ENCODE data around the gene CHEK1. TPM values are rescaled to one million over a fixed set of nuclear protein-coding genes. Genes with fewer than 3 reads are reported as not detected.

The CHEK1 gene
- total and polyA plus RNA-seq, 2 of the 4 experiments (the other 2 are of a cell fraction), result 16.0 to 22.6 TPM

DNA sequence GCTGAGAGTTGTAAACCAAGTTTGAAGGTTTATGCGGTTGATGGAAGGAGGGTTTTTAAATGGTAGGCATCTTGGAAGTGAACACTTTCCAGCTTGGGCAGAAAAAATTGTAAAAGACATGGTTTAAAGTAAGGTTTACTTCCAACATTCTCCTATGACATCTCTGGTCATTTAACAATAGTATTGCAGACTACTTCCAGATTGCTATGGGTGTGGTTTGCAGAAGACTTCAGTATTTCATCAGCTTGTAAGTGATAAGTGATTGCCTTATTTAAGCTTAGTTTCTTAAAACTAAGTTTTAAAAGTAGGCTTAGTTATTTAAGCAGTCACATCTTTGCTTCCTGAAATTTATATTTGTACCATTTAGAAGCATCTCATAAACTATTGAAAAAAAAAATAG is 39.5 kb upstream of the CHEK1 start:
- dilution Hi-C loops (cut with HindIII; ENCODE audit: low sequenced_read_pairs, unreplicated experiment), result no loop called here

More for the DNA sequence above, 39.5 kb upstream of the CHEK1 start:
- WGBS, 2 experiments (ENCODE audit: extremely low coverage in 2 of 2, insufficient read length in 1 of 2), result 100% methylated on average over 1 of the region's 1 CpG; no CpG with 5 or more reads in 1 of the 2 experiments
- H3K36me3 ChIP-seq (ENCODE audit: control insufficient read depth, insufficient read depth, low read length), result peaks cover 14% of the 10 kb centered on the region
- H4K20me1 ChIP-seq (ENCODE audit: insufficient read depth, low read length), result no peaks in the 10 kb centered on the region
- H3K9me3 ChIP-seq (ENCODE audit: control insufficient read depth, insufficient read depth, low read length), result no peaks in the 10 kb centered on the region
- no peak overlapping the region for H3K4me3 ChIP-seq (ENCODE audit: insufficient read depth, low read depth, low read length)
- no peak overlapping the region for H4K8ac ChIP-seq (ENCODE audit: low read depth in 2 of 2, low read length in 2 of 2)
- H2AK5ac ChIP-seq (ENCODE audit: low read depth, low read length), result no peak overlapping the region
- no peak overlapping the region for H2AFZ ChIP-seq (replicated peaks; ENCODE audit: low read length, poor library complexity)
- no peaks in the 10 kb centered on the region for H3K79me1 ChIP-seq (ENCODE audit: low read depth in 1 of 2, low read length in 2 of 2)
- H3K18ac ChIP-seq (ENCODE audit: low read depth, low read length), result no peak overlapping the region
- no peak overlapping the region for H3K23ac ChIP-seq (ENCODE audit: low read depth, low read length)
- no peak overlapping the region for H2AK9ac ChIP-seq (replicated peaks; ENCODE audit: low read depth, low read length, poor library complexity)
- no peak overlapping the region for H3K4me2 ChIP-seq (ENCODE audit: low read depth, low read length)
- H3K9me1 ChIP-seq (ENCODE audit: insufficient read depth, low read length), result peaks cover 3% of the 10 kb centered on the region; the same call in 1 of the 2 replicates
- no TSS peak for BruUV-seq (replicated peaks)
- no peak overlapping the region for H2BK20ac ChIP-seq (ENCODE audit: low read depth, low read length)
- DNase-seq (no peak), ATAC-seq (ENCODE audit: low read depth) (no peak)
- intact Hi-C loops (cut with micrococcal nuclease), result no loop called here
- H2BK15ac ChIP-seq (ENCODE audit: low read depth, low read length), result no peak overlapping the region
- in situ Hi-C loops (cut with MboI; ENCODE audit: low sequenced_read_pairs), result loop anchor here (25.0 kb wide), 1 partner anchor 948 kb away; no protein-coding TSS in a partner anchor
- H3K27me3 ChIP-seq (ENCODE audit: control insufficient read depth, insufficient read depth, low read length), result no peaks in the 10 kb centered on the region
- CTCF ChIA-PET, result no interaction called here
- H4K91ac ChIP-seq (ENCODE audit: insufficient read depth, low read depth, low read length), result no peak overlapping the region
- no peak overlapping the region for H4K5ac ChIP-seq (ENCODE audit: low read depth, low read length)
- no peak overlapping the region for H3K14ac ChIP-seq (replicated peaks; ENCODE audit: low read depth, low read length)
- H3K4ac ChIP-seq (ENCODE audit: low read depth, low read length), result no peak overlapping the region
- TF ChIP-seq, protein P1, sequence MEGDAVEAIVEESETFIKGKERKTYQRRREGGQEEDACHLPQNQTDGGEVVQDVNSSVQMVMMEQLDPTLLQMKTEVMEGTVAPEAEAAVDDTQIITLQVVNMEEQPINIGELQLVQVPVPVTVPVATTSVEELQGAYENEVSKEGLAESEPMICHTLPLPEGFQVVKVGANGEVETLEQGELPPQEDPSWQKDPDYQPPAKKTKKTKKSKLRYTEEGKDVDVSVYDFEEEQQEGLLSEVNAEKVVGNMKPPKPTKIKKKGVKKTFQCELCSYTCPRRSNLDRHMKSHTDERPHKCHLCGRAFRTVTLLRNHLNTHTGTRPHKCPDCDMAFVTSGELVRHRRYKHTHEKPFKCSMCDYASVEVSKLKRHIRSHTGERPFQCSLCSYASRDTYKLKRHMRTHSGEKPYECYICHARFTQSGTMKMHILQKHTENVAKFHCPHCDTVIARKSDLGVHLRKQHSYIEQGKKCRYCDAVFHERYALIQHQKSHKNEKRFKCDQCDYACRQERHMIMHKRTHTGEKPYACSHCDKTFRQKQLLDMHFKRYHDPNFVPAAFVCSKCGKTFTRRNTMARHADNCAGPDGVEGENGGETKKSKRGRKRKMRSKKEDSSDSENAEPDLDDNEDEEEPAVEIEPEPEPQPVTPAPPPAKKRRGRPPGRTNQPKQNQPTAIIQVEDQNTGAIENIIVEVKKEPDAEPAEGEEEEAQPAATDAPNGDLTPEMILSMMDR (conservative IDR thresholded peaks at IDR 0.05; ENCODE audit: low read depth, low read length), result no peak
- TF ChIP-seq MAFK (IDR thresholded peaks at IDR 0.05; ENCODE audit: low read depth, low read length) (no peak), POLR2A (IDR thresholded peaks at IDR 0.05; ENCODE audit: low read depth, low read length) (no peak), CEBPB (IDR thresholded peaks at IDR 0.05; ENCODE audit: low read depth, low read length) (no peak), RCOR1 (IDR thresholded peaks at IDR 0.05; ENCODE audit: insufficient replicate concordance, low read length) (no peak), MAZ (IDR thresholded peaks at IDR 0.05; ENCODE audit: borderline replicate concordance, low read depth, low read length) (no peak), NFE2L2 (IDR thresholded peaks at IDR 0.05; ENCODE audit: low read depth, low read length) (no peak), MXI1 (IDR thresholded peaks at IDR 0.05; ENCODE audit: borderline replicate concordance, low read depth, low read length) (no peak), RFX5 (IDR thresholded peaks at IDR 0.05; ENCODE audit: low read depth, low read length) (no peak), RAD21 (IDR thresholded peaks at IDR 0.05; ENCODE audit: low read length) (no peak), FOS (IDR thresholded peaks at IDR 0.05; ENCODE audit: low read depth, low read length) (no peak), BHLHE40 (IDR thresholded peaks at IDR 0.05; ENCODE audit: low read depth, low read length) (no peak), CHD1 (IDR thresholded peaks at IDR 0.05; ENCODE audit: low read depth, low read length) (no peak), SMC3 (IDR thresholded peaks at IDR 0.05; ENCODE audit: low read depth, low read length) (no peak)
- TF ChIP-seq, protein P2, sequence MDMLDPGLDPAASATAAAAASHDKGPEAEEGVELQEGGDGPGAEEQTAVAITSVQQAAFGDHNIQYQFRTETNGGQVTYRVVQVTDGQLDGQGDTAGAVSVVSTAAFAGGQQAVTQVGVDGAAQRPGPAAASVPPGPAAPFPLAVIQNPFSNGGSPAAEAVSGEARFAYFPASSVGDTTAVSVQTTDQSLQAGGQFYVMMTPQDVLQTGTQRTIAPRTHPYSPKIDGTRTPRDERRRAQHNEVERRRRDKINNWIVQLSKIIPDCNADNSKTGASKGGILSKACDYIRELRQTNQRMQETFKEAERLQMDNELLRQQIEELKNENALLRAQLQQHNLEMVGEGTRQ (IDR thresholded peaks at IDR 0.05; ENCODE audit: low read depth, low read length), result no peak
- TF ChIP-seq, protein P3, sequence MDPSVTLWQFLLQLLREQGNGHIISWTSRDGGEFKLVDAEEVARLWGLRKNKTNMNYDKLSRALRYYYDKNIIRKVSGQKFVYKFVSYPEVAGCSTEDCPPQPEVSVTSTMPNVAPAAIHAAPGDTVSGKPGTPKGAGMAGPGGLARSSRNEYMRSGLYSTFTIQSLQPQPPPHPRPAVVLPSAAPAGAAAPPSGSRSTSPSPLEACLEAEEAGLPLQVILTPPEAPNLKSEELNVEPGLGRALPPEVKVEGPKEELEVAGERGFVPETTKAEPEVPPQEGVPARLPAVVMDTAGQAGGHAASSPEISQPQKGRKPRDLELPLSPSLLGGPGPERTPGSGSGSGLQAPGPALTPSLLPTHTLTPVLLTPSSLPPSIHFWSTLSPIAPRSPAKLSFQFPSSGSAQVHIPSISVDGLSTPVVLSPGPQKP (IDR thresholded peaks at IDR 0.05; ENCODE audit: borderline replicate concordance, low read depth, low read length), result no peak
- no peak overlapping the region for H2BK5ac ChIP-seq (ENCODE audit: low read depth, low read length, poor library complexity, severe bottlenecking)
- H3K4me1 ChIP-seq (ENCODE audit: control insufficient read depth, insufficient read depth, low read length), result no peaks in the 10 kb centered on the region
- no peak overlapping the region for H2BK120ac ChIP-seq (ENCODE audit: low read depth, low read length)
- no peak overlapping the region for H3K27ac ChIP-seq (ENCODE audit: insufficient read depth, low read length)
- POLR2A ChIA-PET (ENCODE audit: unreplicated experiment), result no interaction called here
- no peak overlapping the region for H3K9ac ChIP-seq (ENCODE audit: low read depth, low read length)
- no peak overlapping the region for H3K56ac ChIP-seq (ENCODE audit: extremely low read depth, insufficient read depth, low read length)

All from IMR-90 (cell line).